Heart right ventricle (tissue), 16 donors: ENCODE data around the gene NTN3. TPM values are rescaled to one million over a fixed set of nuclear protein-coding genes. Genes with fewer than 3 reads are reported as not detected.
A peak's percentile ranks its signal among the peaks of the same experiment; 100 is the strongest.

Source experiments
- ATAC-seq, 8 donors: fragments of 200-7000 bp; cut with Tn5 transposase; one replicate each; pipeline ENCODE4 v1.9.1; 2020; ENCODE audit warnings: mild to moderate bottlenecking in 8 of 8, moderate library complexity in 8 of 8, moderate number of reproducible peaks in 1 of 8
- DNase-seq, 2 donors: peaks; one replicate each; pipeline ENCODE4 v3.0.0-alpha.2; 2020
- H3K27ac ChIP-seq, 10 donors: fragments of 200-600 bp; sonication (generic) in 2 of 10; one replicate each; pipeline versions ENCODE4 v1.5.0 to v1.8.0; 2020 to 2022; ENCODE audit warnings: mild to moderate bottlenecking in 3 of 10
- H3K27me3 ChIP-seq, 7 donors: fragments of 200-600 bp; one replicate each; pipeline ENCODE4 v1.8.0; 2021 to 2022; ENCODE audit warnings: mild to moderate bottlenecking in 2 of 7
- H3K36me3 ChIP-seq, 9 donors: fragments of 200-600 bp; sonication (generic) in 1 of 9; one replicate each; pipeline versions ENCODE4 v1.5.0 to v1.8.0; 2020 to 2022; ENCODE audit warnings: mild to moderate bottlenecking in 2 of 9
- H3K4me1 ChIP-seq, 9 donors: fragments of 200-600 bp; sonication (generic) in 1 of 9; one replicate each; pipeline versions ENCODE4 v1.5.0 to v1.8.0; 2020 to 2022; ENCODE audit warnings: mild to moderate bottlenecking in 4 of 9
- H3K4me3 ChIP-seq, 10 donors: fragments of 200-600 bp; sonication (generic) in 2 of 10; one replicate each; pipeline versions ENCODE4 v1.5.0 to v1.8.0; 2020 to 2022; ENCODE audit warnings: mild to moderate bottlenecking in 7 of 10, moderate library complexity in 2 of 10
- H3K9me3 ChIP-seq, 11 donors: fragments of 200-600 bp in 10 of 11; sonication (generic) in 2 of 11; one replicate each; pipeline versions ENCODE4 v1.5.0 to v1.8.0; 2013 to 2022; ENCODE audit warnings: mild to moderate bottlenecking in 2 of 11, control low read depth in 1 of 11, moderate library complexity in 1 of 11
- CTCF ChIP-seq, 9 donors: fragments of 200-600 bp; sonication (generic) in 2 of 9; IDR thresholded peaks; one replicate each; pipeline versions ENCODE4 v1.5.0 to v1.8.0; 2021 to 2022; ENCODE audit warnings: antibody characterized with exemption in 9 of 9, mild to moderate bottlenecking in 5 of 9, moderate library complexity in 1 of 9
- WGBS, 2 donors: extraction: QIAGEN DNeasy Blood & Tissue Kit; methylation state at CpG; one replicate each; pipeline ENCODE4 v1.1.7; 2013; ENCODE audit warnings: inconsistent platforms in 1 of 2; 5-methylcytosine and 5-hydroxymethylcytosine counted together
- intact Hi-C, 10 donors: fragments of 100-400 bp; cut with DNase I; formaldehyde crosslinking; loops; one replicate each; pipeline versions ENCODE4 v1.11.1 to v1.14.2; 2022
- polyA plus RNA-seq, 2 donors: library from polyadenylated mRNA; stranded (reverse); fragments of 200-250 nt; gene quantifications; one replicate each; pipeline ENCODE4 v1.2.3, GENCODE V29; 2013
- total RNA-seq, 10 donors: library from RNA; stranded (reverse); fragmentation: NEBNext Ultra II Directional in 3 of 10; extraction: Animal tissue kit (Norgen Biotek cat#: 25700) in 3 of 10; gene quantifications; one replicate each; pipeline versions ENCODE4 v1.2.1 to v1.2.4, GENCODE V29; 2021 to 2023
- donor health status: Arrhythmogenic right ventricular cardiomyopathy.
- donor health status: ischemic (EF 13 %, LVEDD 7.1; RV severe dilation, severe dysfunction).
- donor health status: healthy with polysubstance abuse.
- donor health status: DM: no; HTN: yes; CAD: no.
- donor health status: DM: no; HTN: no; CAD: no.
- donor health status: ischemic (EF 25% LVEDD 6.9; RV normal size, moderate dysfunction).
- donor health status: ischemic (EF 25% LVEDD 5.7; RV mildly dilated, moderate dysfunction).
- donor health status: healthy.
- donor health status: DM: yes; HTN: yes; CAD: no.
- donor health status: Ischemic cardiomyopathy.
- donor health status: ischemic (EF 35%, LVEDD 5.7; RV mildly dilated, moderate dysfunction).
- donor health status: nonischemic (EF 11% LVEDD 7.7; RV severe dilation, severe dysfunction).
- donor health status: DM: yes; HTN: yes; CAD: no.
- donor health status: PGD.
- donor health status: ischemic (EF 29% LVEDD 5.4; RV normal size, mild dysfunction).
- donor health status: nonischemic (EF 23%, LVEDD 6.1; RV moderate dilation, normal function).

The NTN3 gene
- total and polyA plus RNA-seq, 12 donors, result 0.12 to 0.18 (median 0.17) TPM; not detected in 9

GRCh38 chr16:2485811-2486507 is 14.9 kb downstream of the NTN3 start:
- TF ChIP-seq CTCF (IDR thresholded peaks at IDR 0.05), result no peak
- intact Hi-C loops, result loop anchor here in 2 of 10 donors (5.0 to 10.0 kb wide), 2 partner anchors 51 to 144 kb away; partner anchors contain the start of gene ABCA3 (in 1 of the 2)
- no peak for DNase-seq
- ATAC-seq, result peak; percentile 17 to 79 (median 38)
- Histone ChIP-seq H3K9me3 (no peaks in the 10 kb centered on the region), H3K27ac (peak overlapping the region in 9 of 10 donors; percentile 32 to 70 (median 59)), H3K4me3 (peak overlapping the region in 4 of 10 donors; percentile 5 to 18 (median 11)), H3K4me1 (peaks cover 6 to 45% (median 29%) of the 10 kb centered on the region in 9 donors), H3K27me3 (no peaks in the 10 kb centered on the region), H3K36me3 (peaks cover 0 to 4% (median 0%) of the 10 kb centered on the region in 9 donors)
- WGBS, 2 donors, result 60 to 68% methylated on average over 33 of the region's 33 CpGs

DNA sequence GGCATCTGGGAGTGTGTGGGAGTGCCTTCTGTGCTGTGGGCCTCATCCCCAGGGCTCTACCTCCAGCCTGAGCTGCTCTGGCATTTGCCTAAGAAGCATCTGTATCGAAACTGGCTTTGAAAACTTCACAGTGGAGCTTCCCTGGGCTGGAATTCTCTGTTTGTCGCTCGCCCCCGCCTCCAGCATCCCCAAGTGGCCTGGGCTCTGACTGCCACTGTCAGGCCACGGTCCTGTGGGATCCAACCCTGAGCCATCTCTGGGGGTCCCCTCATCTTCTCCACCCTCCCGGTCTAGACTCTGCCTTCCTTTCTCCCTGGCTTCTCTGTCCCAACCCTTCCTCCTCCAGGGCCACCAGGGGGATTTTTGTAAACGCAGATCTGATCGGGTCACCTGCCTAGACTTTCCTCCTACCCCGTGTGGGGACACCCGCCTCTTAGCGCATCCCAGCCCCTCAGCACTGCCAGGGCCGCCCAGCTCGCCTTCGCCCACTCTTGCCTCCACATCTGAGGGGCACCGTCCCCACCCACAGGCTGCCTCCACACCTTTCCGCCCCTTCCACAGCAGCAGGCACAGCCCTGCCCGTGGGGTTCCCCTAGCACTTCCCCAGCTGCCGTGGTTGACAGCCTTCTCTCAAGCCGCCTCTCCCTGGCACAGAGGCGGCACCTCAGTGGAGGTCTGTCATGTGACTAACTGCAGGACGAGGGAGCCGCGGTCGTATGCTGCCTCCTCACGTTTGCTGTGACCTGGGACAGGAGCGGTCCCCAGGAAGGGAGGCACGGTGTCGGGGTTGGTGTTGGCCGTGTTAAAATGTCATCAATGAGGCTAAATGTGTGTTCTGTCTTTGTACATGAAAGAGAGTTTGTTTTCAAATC is 15.8 kb downstream of the NTN3 start:
- intact Hi-C loops, result loop anchor here in 2 of 10 donors (5.0 to 10.0 kb wide), 2 partner anchors 52 to 145 kb away; partner anchors contain the start of gene ABCA3 (in 1 of the 2)
- H3K27ac ChIP-seq, result peak overlapping the region in 9 of 10 donors; percentile 32 to 70 (median 59)
- peaks cover 0 to 4% (median 0%) of the 10 kb centered on the region in 9 donors for H3K36me3 ChIP-seq
- ATAC-seq (peak; percentile 45 to 80 (median 64)), DNase-seq (peak in 1 of 2 donors; percentile 59)
- no peaks in the 10 kb centered on the region for H3K9me3 ChIP-seq
- 65 to 66% methylated on average over 29 of the region's 29 CpGs for WGBS, 2 donors
- H3K27me3 ChIP-seq, result no peaks in the 10 kb centered on the region
- peak in 7 of 9 donors; percentile 18 to 51 (median 39) for TF ChIP-seq CTCF (IDR thresholded peaks at IDR 0.05)
- peak overlapping the region in 1 of 10 donors; percentile 2 for H3K4me3 ChIP-seq
- peaks cover 6 to 45% (median 29%) of the 10 kb centered on the region in 9 donors for H3K4me1 ChIP-seq

- WGBS, 2 donors, result 74 to 75% methylated on average over 8 of the region's 8 CpGs
- no peak for DNase-seq
Observed at GRCh38 chr16:2487517-2487842, 16.4 kb downstream of the NTN3 start.

More at GRCh38 chr16:2487517-2487842, 16.4 kb downstream of the NTN3 start:
- Histone ChIP-seq H3K4me1 (peaks cover 6 to 42% (median 25%) of the 10 kb centered on the region in 9 donors), H3K27me3 (no peaks in the 10 kb centered on the region), H3K9me3 (no peaks in the 10 kb centered on the region), H3K27ac (no peak overlapping the region), H3K36me3 (peaks cover 0 to 4% (median 0%) of the 10 kb centered on the region in 9 donors), H3K4me3 (no peak overlapping the region)
- TF ChIP-seq CTCF (IDR thresholded peaks at IDR 0.05), result no peak
- intact Hi-C loops, result loop anchor here in 2 of 10 donors (5.0 to 10.0 kb wide), 2 partner anchors 53 to 145 kb away; partner anchors contain the start of gene ABCA3 (in 1 of the 2)
- no peak for ATAC-seq
